WTC11 (cell line): Measurements from ENCODE around the gene MVK. TPM values are rescaled to one million over a fixed set of nuclear protein-coding genes. Genes with fewer than 3 reads are reported as not detected.

Experiments used
- ATAC-seq: fragments of 200-7000 bp; cut with Tn5 transposase; 2 replicates; pipeline ENCODE4 v1.10.0; 2021; ENCODE audit warnings: mild to moderate bottlenecking, moderate library complexity
- CTCF ChIA-PET: fragments of 300-600 bp; sonication (Branson Sonifier 250); formaldehyde crosslinking; loops from one replicate; lab custom pipeline; 2021; ENCODE audit warnings: antibody characterized with exemption; lab: Charles Lee
- POLR2A ChIA-PET: fragments of 350-600 bp; sonication (Branson Sonifier 250); formaldehyde crosslinking; loops from one replicate; lab custom pipeline; 2021; ENCODE audit warnings: antibody characterized with exemption; lab: Charles Lee
- DNase-seq: peaks from one replicate; pipeline ENCODE4 v3.0.0; 2021; ENCODE audit warnings: low spot score
- H3K27ac Mint-ChIP-seq: 2 replicates; pipeline ENCODE4 v1.8.0; 2021; ENCODE audit warnings: mixed read lengths
- H3K27me3 Mint-ChIP-seq: 2 replicates; pipeline ENCODE4 v1.8.0; 2021; ENCODE audit warnings: low read depth, mild to moderate bottlenecking, moderate library complexity, mixed read lengths
- H3K36me3 Mint-ChIP-seq: 2 replicates; pipeline ENCODE4 v1.8.0; 2021; ENCODE audit warnings: mixed read lengths
- H3K4me1 Mint-ChIP-seq: 2 replicates; pipeline ENCODE4 v1.8.0; 2022; ENCODE audit warnings: mixed read lengths
- H3K4me3 Mint-ChIP-seq: 2 replicates; pipeline ENCODE4 v1.8.0; 2021; ENCODE audit warnings: mild to moderate bottlenecking, moderate library complexity, mixed read lengths
- H3K9me3 Mint-ChIP-seq: 2 replicates; pipeline ENCODE4 v1.8.0; 2021; ENCODE audit warnings: mixed read lengths
- ELF4 ChIP-seq: sonication (generic); formaldehyde crosslinking; IDR thresholded peaks from 2 replicates; pipeline ENCODE4 v1.8.1; 2022; ENCODE audit warnings: low read depth, mild to moderate bottlenecking, moderate library complexity, missing genetic modification reagents
- FOXP4 ChIP-seq: sonication (generic); formaldehyde crosslinking; IDR thresholded peaks from 2 replicates; pipeline ENCODE4 v1.8.0; 2022; ENCODE audit warnings: mild to moderate bottlenecking, missing genetic modification reagents
- GRHL2 ChIP-seq: fragments of 250-450 bp; sonication (Bioruptor Pico); IDR thresholded peaks from 2 replicates; pipeline ENCODE4 v1.8.0; 2022; ENCODE audit warnings: mild to moderate bottlenecking, moderate library complexity; ENCODE audit not compliant: insufficient replicate concordance, severe bottlenecking
- GTF2I ChIP-seq: fragments of 250-450 bp; sonication (Bioruptor Pico); conservative IDR thresholded peaks from 2 replicates; pipeline ENCODE4 v1.4.0; 2021; ENCODE audit warnings: mild to moderate bottlenecking
- IRF1 ChIP-seq: sonication (generic); formaldehyde crosslinking; IDR thresholded peaks from 2 replicates; pipeline ENCODE4 v1.8.0; 2023; ENCODE audit warnings: missing genetic modification reagents
- MYBL2 ChIP-seq: sonication (generic); formaldehyde crosslinking; IDR thresholded peaks from 2 replicates; pipeline ENCODE4 v1.8.1; 2023; ENCODE audit warnings: mild to moderate bottlenecking, moderate library complexity, missing genetic modification reagents
- NR2C2 ChIP-seq: sonication (generic); formaldehyde crosslinking; IDR thresholded peaks from 2 replicates; pipeline ENCODE4 v1.8.0; 2022; ENCODE audit warnings: mild to moderate bottlenecking, missing genetic modification reagents
- RORB ChIP-seq: fragments of 250-450 bp; sonication (Bioruptor Pico); IDR thresholded peaks from 2 replicates; pipeline ENCODE4 v1.9.0; 2021; ENCODE audit warnings: mild to moderate bottlenecking
- SMAD4 ChIP-seq: sonication (generic); formaldehyde crosslinking; IDR thresholded peaks from 2 replicates; pipeline ENCODE4 v1.8.0; 2022; ENCODE audit warnings: mild to moderate bottlenecking, missing genetic modification reagents
- TEAD4 ChIP-seq: sonication (generic); formaldehyde crosslinking; IDR thresholded peaks from 2 replicates; pipeline ENCODE4 v1.8.0; 2022; ENCODE audit warnings: mild to moderate bottlenecking, missing genetic modification reagents
- ZNF138 ChIP-seq: sonication (generic); formaldehyde crosslinking; conservative IDR thresholded peaks from 2 replicates; pipeline ENCODE4 v1.8.1; 2022; ENCODE audit warnings: mild to moderate bottlenecking, moderate library complexity, missing genetic modification reagents
- ZNF396 ChIP-seq: fragments of 250-450 bp; sonication (Bioruptor Pico); IDR thresholded peaks from 2 replicates; pipeline ENCODE4 v1.8.0; 2021; ENCODE audit warnings: mild to moderate bottlenecking, moderate library complexity, borderline replicate concordance
- ZNF671 ChIP-seq: fragments of 250-450 bp; sonication (Bioruptor Pico); IDR thresholded peaks from 2 replicates; pipeline ENCODE4 v1.8.0; 2021; ENCODE audit warnings: mild to moderate bottlenecking
- total RNA-seq: library from RNA; stranded (reverse); gene quantifications from 3 replicates; pipeline ENCODE4 v1.2.3, GENCODE V29; 2021
- TF ChIP-seq, protein P1 (sequence below): sonication (generic); formaldehyde crosslinking; IDR thresholded peaks from 2 replicates; pipeline ENCODE4 v1.8.1; 2023; ENCODE audit warnings: mild to moderate bottlenecking, missing genetic modification reagents
- TF ChIP-seq, protein P2 (sequence below): fragments of 250-450 bp; sonication (Bioruptor Pico); IDR thresholded peaks from 2 replicates; pipeline ENCODE4 v1.8.0; 2021; ENCODE audit warnings: mild to moderate bottlenecking
- TF ChIP-seq, protein P3 (sequence below): fragments of 250-450 bp; sonication (Bioruptor Pico); IDR thresholded peaks from 2 replicates; pipeline ENCODE4 v1.9.0; 2021; ENCODE audit warnings: mild to moderate bottlenecking

MVK gene
- total RNA-seq, 1 experiment from 2014 or later: 13.2 TPM

DNA sequence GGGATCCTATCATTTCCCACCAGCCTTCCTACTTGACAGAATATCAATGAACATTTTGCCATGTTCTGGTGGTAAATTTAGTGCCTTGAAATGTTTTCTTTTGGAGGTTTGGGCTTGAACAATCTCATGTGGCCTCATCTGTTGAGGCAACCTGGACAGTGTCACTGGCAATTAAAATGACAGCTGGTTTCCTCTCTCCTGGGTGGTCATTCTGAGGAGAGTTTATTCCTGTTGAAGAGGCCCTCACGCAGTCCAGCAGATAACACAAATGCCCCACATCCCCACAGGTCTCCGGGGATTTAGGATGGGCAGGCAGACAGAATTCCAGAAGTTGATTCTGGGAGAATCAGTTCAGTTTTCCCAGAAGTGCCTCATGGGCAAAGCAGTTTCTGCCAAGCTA, 42.2 kb upstream of the MVK start:
- H3K36me3 Mint-ChIP-seq: peaks cover 15% of the 10 kb centered on the region
- ATAC-seq (no peak), DNase-seq (no peak)
- ChIA-PET POLR2A (no interaction called here), CTCF (interaction anchor here (1.2 kb wide), 1 partner anchor 12 kb away, joined by 3 read pairs; no protein-coding TSS in a partner anchor)
- no peaks in the 10 kb centered on the region for H3K9me3 Mint-ChIP-seq
- H3K4me3 Mint-ChIP-seq: no peak overlapping the region
- peaks cover 8% of the 10 kb centered on the region for H3K4me1 Mint-ChIP-seq
- TF ChIP-seq TEAD4 (CRISPR knock-in tag) (no peak), MYBL2 (CRISPR knock-in tag) (no peak), ZNF671 (no peak), ZNF396 (CRISPR knock-in tag) (no peak), IRF1 (CRISPR knock-in tag) (no peak), GTF2I (CRISPR knock-in tag) (no peak), FOXP4 (CRISPR knock-in tag) (no peak), GRHL2 (no peak), NR2C2 (CRISPR knock-in tag) (no peak), RORB (CRISPR knock-in tag) (no peak), ELF4 (CRISPR knock-in tag) (no peak), SMAD4 (CRISPR knock-in tag) (no peak)
- TF ChIP-seq, protein P1, sequence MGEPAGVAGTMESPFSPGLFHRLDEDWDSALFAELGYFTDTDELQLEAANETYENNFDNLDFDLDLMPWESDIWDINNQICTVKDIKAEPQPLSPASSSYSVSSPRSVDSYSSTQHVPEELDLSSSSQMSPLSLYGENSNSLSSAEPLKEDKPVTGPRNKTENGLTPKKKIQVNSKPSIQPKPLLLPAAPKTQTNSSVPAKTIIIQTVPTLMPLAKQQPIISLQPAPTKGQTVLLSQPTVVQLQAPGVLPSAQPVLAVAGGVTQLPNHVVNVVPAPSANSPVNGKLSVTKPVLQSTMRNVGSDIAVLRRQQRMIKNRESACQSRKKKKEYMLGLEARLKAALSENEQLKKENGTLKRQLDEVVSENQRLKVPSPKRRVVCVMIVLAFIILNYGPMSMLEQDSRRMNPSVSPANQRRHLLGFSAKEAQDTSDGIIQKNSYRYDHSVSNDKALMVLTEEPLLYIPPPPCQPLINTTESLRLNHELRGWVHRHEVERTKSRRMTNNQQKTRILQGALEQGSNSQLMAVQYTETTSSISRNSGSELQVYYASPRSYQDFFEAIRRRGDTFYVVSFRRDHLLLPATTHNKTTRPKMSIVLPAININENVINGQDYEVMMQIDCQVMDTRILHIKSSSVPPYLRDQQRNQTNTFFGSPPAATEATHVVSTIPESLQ (CRISPR knock-in tag): no peak
- TF ChIP-seq, protein P2, sequence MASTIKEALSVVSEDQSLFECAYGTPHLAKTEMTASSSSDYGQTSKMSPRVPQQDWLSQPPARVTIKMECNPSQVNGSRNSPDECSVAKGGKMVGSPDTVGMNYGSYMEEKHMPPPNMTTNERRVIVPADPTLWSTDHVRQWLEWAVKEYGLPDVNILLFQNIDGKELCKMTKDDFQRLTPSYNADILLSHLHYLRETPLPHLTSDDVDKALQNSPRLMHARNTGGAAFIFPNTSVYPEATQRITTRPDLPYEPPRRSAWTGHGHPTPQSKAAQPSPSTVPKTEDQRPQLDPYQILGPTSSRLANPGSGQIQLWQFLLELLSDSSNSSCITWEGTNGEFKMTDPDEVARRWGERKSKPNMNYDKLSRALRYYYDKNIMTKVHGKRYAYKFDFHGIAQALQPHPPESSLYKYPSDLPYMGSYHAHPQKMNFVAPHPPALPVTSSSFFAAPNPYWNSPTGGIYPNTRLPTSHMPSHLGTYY: no peak
- TF ChIP-seq, protein P3, sequence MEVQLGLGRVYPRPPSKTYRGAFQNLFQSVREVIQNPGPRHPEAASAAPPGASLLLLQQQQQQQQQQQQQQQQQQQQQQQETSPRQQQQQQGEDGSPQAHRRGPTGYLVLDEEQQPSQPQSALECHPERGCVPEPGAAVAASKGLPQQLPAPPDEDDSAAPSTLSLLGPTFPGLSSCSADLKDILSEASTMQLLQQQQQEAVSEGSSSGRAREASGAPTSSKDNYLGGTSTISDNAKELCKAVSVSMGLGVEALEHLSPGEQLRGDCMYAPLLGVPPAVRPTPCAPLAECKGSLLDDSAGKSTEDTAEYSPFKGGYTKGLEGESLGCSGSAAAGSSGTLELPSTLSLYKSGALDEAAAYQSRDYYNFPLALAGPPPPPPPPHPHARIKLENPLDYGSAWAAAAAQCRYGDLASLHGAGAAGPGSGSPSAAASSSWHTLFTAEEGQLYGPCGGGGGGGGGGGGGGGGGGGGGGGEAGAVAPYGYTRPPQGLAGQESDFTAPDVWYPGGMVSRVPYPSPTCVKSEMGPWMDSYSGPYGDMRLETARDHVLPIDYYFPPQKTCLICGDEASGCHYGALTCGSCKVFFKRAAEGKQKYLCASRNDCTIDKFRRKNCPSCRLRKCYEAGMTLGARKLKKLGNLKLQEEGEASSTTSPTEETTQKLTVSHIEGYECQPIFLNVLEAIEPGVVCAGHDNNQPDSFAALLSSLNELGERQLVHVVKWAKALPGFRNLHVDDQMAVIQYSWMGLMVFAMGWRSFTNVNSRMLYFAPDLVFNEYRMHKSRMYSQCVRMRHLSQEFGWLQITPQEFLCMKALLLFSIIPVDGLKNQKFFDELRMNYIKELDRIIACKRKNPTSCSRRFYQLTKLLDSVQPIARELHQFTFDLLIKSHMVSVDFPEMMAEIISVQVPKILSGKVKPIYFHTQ (CRISPR knock-in tag): no peak
- no peaks in the 10 kb centered on the region for H3K27me3 Mint-ChIP-seq
- H3K27ac Mint-ChIP-seq: no peak overlapping the region

- Mint-ChIP-seq H3K4me1 (peaks cover 8% of the 10 kb centered on the region), H3K27me3 (no peaks in the 10 kb centered on the region), H3K9me3 (no peaks in the 10 kb centered on the region), H3K27ac (no peak overlapping the region; the same call in 1 of the 2 replicates), H3K36me3 (peaks cover 13% of the 10 kb centered on the region), H3K4me3 (no peak overlapping the region)
- no peak for ATAC-seq
- CTCF ChIA-PET: interaction anchor here (0.8 kb wide), 1 partner anchor 310 kb away, joined by 3 read pairs; no protein-coding TSS in a partner anchor
- POLR2A ChIA-PET: no interaction called here
- no peak for TF ChIP-seq ZNF138
- no peak for TF ChIP-seq MYBL2 (CRISPR knock-in tag)
- DNase-seq: no peak
These were observed 40.7 kb upstream of the MVK start for GRCh38 chr12:109532721-109533486.
